HCT116 (cell line): ENCODE measurements around the gene CRADD. TPM values are rescaled to one million over a fixed set of nuclear protein-coding genes. Genes with fewer than 3 reads are reported as not detected.

Experiments used
- ATAC-seq: fragments of 200-7000 bp; cut with Tn5 transposase; 2 replicates; pipeline ENCODE4 v1.9.1; 2020; ENCODE audit warnings: mild to moderate bottlenecking, moderate library complexity
- BruUV-seq: library from RNA; stranded (reverse); fragments of 400-500 nt; replicated peaks from 2 replicates; lab custom pipeline; 2021; lab: Mats Ljungman, UMichigan
- CTCF ChIA-PET: fragments of 300-600 bp; sonication (Branson Sonifier 250); formaldehyde crosslinking; loops from one replicate; lab custom pipeline; 2021; ENCODE audit warnings: antibody characterized with exemption; lab: Charles Lee
- POLR2A ChIA-PET: fragments of 300-600, 350-600 bp; sonication (Branson Sonifier 250); formaldehyde crosslinking; loops from one replicate; lab custom pipeline; 2021; ENCODE audit warnings: antibody characterized with exemption; lab: Charles Lee
- RAD21 ChIA-PET, 2 experiments: fragments of 300-600 bp; sonication (Branson Sonifier 250); formaldehyde crosslinking; loops; one replicate each; lab custom pipeline; 2023; ENCODE audit warnings: low total read pairs in 2 of 2; ENCODE audit not compliant: uncharacterized antibody in 2 of 2, unreplicated experiment in 2 of 2, low non-redundant PET in 1 of 2; lab: Charles Lee
- DNase-seq: peaks from one replicate; pipeline ENCODE4 v3.0.0-alpha.2; 2010; ENCODE audit warnings: low read depth, low spot score
- H2AFZ ChIP-seq: fragments of 200-600 bp; shearing (Covaris generic), sonication (generic); 2 replicates; pipeline ENCODE4 v1.6.1; 2017; ENCODE audit warnings: low read depth, mixed run types, mixed read lengths, antibody characterized with exemption, low read length; ENCODE audit not compliant: poor library complexity, severe bottlenecking
- H3K27ac ChIP-seq: 2 replicates; pipeline ENCODE4 v1.5.1; 2012; ENCODE audit warnings: low read depth, low read length
- H3K27me3 ChIP-seq: fragments of 200-600 bp; sonication (generic); 2 replicates; pipeline ENCODE4 v1.6.1; 2016; ENCODE audit warnings: mixed run types, low read length, mixed read lengths; ENCODE audit not compliant: insufficient read depth
- H3K36me3 ChIP-seq, 2 experiments: fragments of 200-500 bp in 1 of 2; fragments of 200-600 bp in 1 of 2; sonication (Bioruptor generic) in 1 of 2; sonication (generic) in 1 of 2; 2 replicates each; pipeline versions ENCODE4 v1.5.1 to v1.6.1; 2014 to 2016; ENCODE audit warnings: low read length in 2 of 2, inconsistent platforms in 1 of 2, mixed read lengths in 1 of 2, mixed run types in 1 of 2; ENCODE audit not compliant: insufficient read depth in 2 of 2, control insufficient read depth in 1 of 2
- H3K4me1 ChIP-seq, 2 experiments: fragments of 200-600 bp in 1 of 2; sonication (generic) in 1 of 2; 2 replicates each; pipeline versions ENCODE4 v1.5.1 to v1.6.1; 2012 to 2017; ENCODE audit warnings: low read length in 2 of 2, inconsistent platforms in 1 of 2, mild to moderate bottlenecking in 1 of 2, mixed read lengths in 1 of 2, mixed run types in 1 of 2, moderate library complexity in 1 of 2; ENCODE audit not compliant: insufficient read depth in 2 of 2, control insufficient read depth in 1 of 2
- H3K4me2 ChIP-seq: fragments of 200-600 bp; sonication (generic); 2 replicates; pipeline ENCODE4 v1.6.1; 2017; ENCODE audit warnings: mixed run types, low read length, mixed read lengths
- H3K4me3 ChIP-seq, 2 experiments: fragments of 200-600 bp in 1 of 2; sonication (generic) in 1 of 2; replicated peaks in 1 of 2; 2 replicates each; pipeline ENCODE4 v1.5.1; 2011 to 2016; ENCODE audit warnings: low read length in 2 of 2, control low read depth in 1 of 2, low read depth in 1 of 2, mild to moderate bottlenecking in 1 of 2, mixed read lengths in 1 of 2, mixed run types in 1 of 2
- H3K79me2 ChIP-seq: fragments of 200-600 bp; sonication (generic); 2 replicates; pipeline ENCODE4 v1.6.1; 2017; ENCODE audit warnings: mild to moderate bottlenecking, mixed run types, low read length, moderate library complexity, mixed read lengths; ENCODE audit not compliant: insufficient read depth
- H3K9ac ChIP-seq: fragments of 200-600 bp; sonication (generic); 2 replicates; pipeline ENCODE4 v1.6.1; 2016; ENCODE audit warnings: low read length, mixed read lengths
- H3K9me2 ChIP-seq: fragments of 200-600 bp; sonication (generic), shearing (Covaris generic); 2 replicates; pipeline ENCODE4 v1.6.1; 2017; ENCODE audit warnings: mixed run types, mild to moderate bottlenecking, moderate library complexity; ENCODE audit not compliant: insufficient read depth
- H3K9me3 ChIP-seq, 2 experiments: fragments of 200-500 bp in 1 of 2; fragments of 200-600 bp in 1 of 2; sonication (Bioruptor generic) in 1 of 2; sonication (generic) in 1 of 2; 2 replicates each; pipeline ENCODE4 v1.6.1; 2014 to 2017; ENCODE audit warnings: low read length in 2 of 2, mixed read lengths in 2 of 2, inconsistent platforms in 1 of 2, low read depth in 1 of 2, mild to moderate bottlenecking in 1 of 2, mixed run types in 1 of 2, moderate library complexity in 1 of 2; ENCODE audit not compliant: control insufficient read depth in 1 of 2, insufficient read depth in 1 of 2
- H4K20me1 ChIP-seq: fragments of 200-600 bp; sonication (generic), shearing (Covaris generic); 2 replicates; pipeline ENCODE4 v1.6.1; 2017; ENCODE audit warnings: mixed run types, mild to moderate bottlenecking, moderate library complexity; ENCODE audit not compliant: insufficient read depth
- CBX3 ChIP-seq: IDR thresholded peaks from 2 replicates; pipeline ENCODE4 v1.6.1; 2012; ENCODE audit warnings: low read depth
- CEBPB ChIP-seq: IDR thresholded peaks from 2 replicates; pipeline ENCODE4 v1.6.1; 2012; ENCODE audit warnings: low read depth
- CTCF ChIP-seq, 3 experiments: fragments of 200-600 bp in 1 of 3; sonication (generic) in 1 of 3; IDR thresholded peaks in 2 of 3; conservative IDR thresholded peaks in 1 of 3; 2 replicates each; pipeline ENCODE4 v1.5.1; 2012 to 2017; ENCODE audit warnings: low read depth in 2 of 3, low read length in 2 of 3, antibody characterized with exemption in 1 of 3, borderline replicate concordance in 1 of 3, control low read depth in 1 of 3, mild to moderate bottlenecking in 1 of 3, mixed read lengths in 1 of 3, mixed run types in 1 of 3, moderate library complexity in 1 of 3; ENCODE audit not compliant: insufficient read depth in 1 of 3
- MAX ChIP-seq: IDR thresholded peaks from 2 replicates; pipeline ENCODE4 v1.6.1; 2012
- TCF7L2 ChIP-seq: IDR thresholded peaks from 2 replicates; pipeline ENCODE4 v1.7.0; 2011; ENCODE audit warnings: borderline replicate concordance, inconsistent platforms; ENCODE audit not compliant: insufficient read depth, insufficient read length; ENCODE audit errors: extremely low read depth
- YY1 ChIP-seq: IDR thresholded peaks from 2 replicates; pipeline ENCODE4 v1.6.1; 2011; ENCODE audit warnings: low read length, low read depth, moderate library complexity, mild to moderate bottlenecking; ENCODE audit not compliant: insufficient replicate concordance; ENCODE audit errors: extremely low read depth
- ZBTB33 ChIP-seq: IDR thresholded peaks from 2 replicates; pipeline ENCODE4 v1.6.1; 2011; ENCODE audit warnings: mild to moderate bottlenecking, low read length, moderate library complexity; ENCODE audit not compliant: insufficient replicate concordance; ENCODE audit errors: extremely low read depth
- intact Hi-C: fragments of 100-400 bp; cut with micrococcal nuclease; formaldehyde crosslinking; loops from 2 replicates; pipeline ENCODE4 v1.10.0; 2022
- total RNA-seq: library from RNA; stranded (reverse); gene quantifications from one replicate; pipeline ENCODE4 v1.2.1, GENCODE V29; 2021; ENCODE audit not compliant: unreplicated experiment

CRADD gene
- total RNA-seq, 1 experiment from 2014 or later: 12.2 TPM

GRCh38 chr12:93719710-93720109, 42.5 kb downstream of the CRADD start:
- Histone ChIP-seq H3K9ac (no peak overlapping the region), H3K79me2 (no peaks in the 10 kb centered on the region), H3K36me3 (no peaks in the 10 kb centered on the region), H2AFZ (no peak overlapping the region), H3K9me2 (no peaks in the 10 kb centered on the region), H3K27ac (no peak overlapping the region), H3K9me3 (no peaks in the 10 kb centered on the region), H3K27me3 (no peaks in the 10 kb centered on the region), H3K4me1 (peaks cover 0 to 8% of the 10 kb centered on the region in 2 experiments; a peak in 2 of 4 replicates), H3K4me2 (no peak overlapping the region), H3K4me3 (no peak overlapping the region), H4K20me1 (no peaks in the 10 kb centered on the region)
- BruUV-seq: no TSS peak
- ChIA-PET POLR2A (no interaction called here), RAD21 (no interaction called here), CTCF (no interaction called here)
- no peak for ATAC-seq
- intact Hi-C loops: no loop called here
- DNase-seq: no peak
- TF ChIP-seq CEBPB: no peak
- no peak for TF ChIP-seq TCF7L2
- no peak for TF ChIP-seq CBX3
- no peak for TF ChIP-seq YY1
- no peak for TF ChIP-seq MAX
- TF ChIP-seq ZBTB33: no peak
- no peak for TF ChIP-seq CTCF (IDR thresholded peaks at IDR 0.05 in 2 of 3, conservative IDR thresholded peaks at IDR 0.05 in 1 of 3; ENCODE audit: borderline replicate concordance in 1 of 3, insufficient read depth in 1 of 3, low read depth in 2 of 3, low read length in 2 of 3)
